WTC11 (cell line): ENCODE measurements around the gene DISC1. TPM values are rescaled to one million over a fixed set of nuclear protein-coding genes. Genes with fewer than 3 reads are reported as not detected.

Experiments used
- ATAC-seq: fragments of 200-7000 bp; cut with Tn5 transposase; 2 replicates; pipeline ENCODE4 v1.10.0; 2021; ENCODE audit warnings: mild to moderate bottlenecking, moderate library complexity
- CTCF ChIA-PET: fragments of 300-600 bp; sonication (Branson Sonifier 250); formaldehyde crosslinking; loops from one replicate; lab custom pipeline; 2021; ENCODE audit warnings: antibody characterized with exemption; lab: Charles Lee
- POLR2A ChIA-PET: fragments of 350-600 bp; sonication (Branson Sonifier 250); formaldehyde crosslinking; loops from one replicate; lab custom pipeline; 2021; ENCODE audit warnings: antibody characterized with exemption; lab: Charles Lee
- DNase-seq: peaks from one replicate; pipeline ENCODE4 v3.0.0; 2021; ENCODE audit warnings: low spot score
- H3K27ac Mint-ChIP-seq: 2 replicates; pipeline ENCODE4 v1.8.0; 2021; ENCODE audit warnings: mixed read lengths
- H3K27me3 Mint-ChIP-seq: 2 replicates; pipeline ENCODE4 v1.8.0; 2021; ENCODE audit warnings: low read depth, mild to moderate bottlenecking, moderate library complexity, mixed read lengths
- H3K36me3 Mint-ChIP-seq: 2 replicates; pipeline ENCODE4 v1.8.0; 2021; ENCODE audit warnings: mixed read lengths
- H3K4me1 Mint-ChIP-seq: 2 replicates; pipeline ENCODE4 v1.8.0; 2022; ENCODE audit warnings: mixed read lengths
- H3K4me3 Mint-ChIP-seq: 2 replicates; pipeline ENCODE4 v1.8.0; 2021; ENCODE audit warnings: mild to moderate bottlenecking, moderate library complexity, mixed read lengths
- H3K9me3 Mint-ChIP-seq: 2 replicates; pipeline ENCODE4 v1.8.0; 2021; ENCODE audit warnings: mixed read lengths
- ATF1 ChIP-seq: sonication (generic); formaldehyde crosslinking; IDR thresholded peaks from 2 replicates; pipeline ENCODE4 v1.8.1; 2023; ENCODE audit warnings: mild to moderate bottlenecking, moderate library complexity, missing genetic modification reagents
- ATF3 ChIP-seq: sonication (generic); formaldehyde crosslinking; conservative IDR thresholded peaks from 2 replicates; pipeline ENCODE4 v1.8.1; 2022; ENCODE audit warnings: mild to moderate bottlenecking, missing genetic modification reagents
- CTCF ChIP-seq: fragments of 200-600 bp; IDR thresholded peaks from 2 replicates; pipeline ENCODE4 v1.8.0; 2022; ENCODE audit warnings: antibody characterized with exemption
- E2F1 ChIP-seq: sonication (generic); formaldehyde crosslinking; IDR thresholded peaks from 2 replicates; pipeline ENCODE4 v1.8.0; 2022; ENCODE audit warnings: mild to moderate bottlenecking, missing genetic modification reagents
- E2F4 ChIP-seq: sonication (generic); formaldehyde crosslinking; IDR thresholded peaks from 2 replicates; pipeline ENCODE4 v1.8.1; 2022; ENCODE audit warnings: low read depth, mild to moderate bottlenecking, moderate library complexity, missing genetic modification reagents, borderline replicate concordance
- E2F5 ChIP-seq: sonication (generic); formaldehyde crosslinking; IDR thresholded peaks from 2 replicates; pipeline ENCODE4 v1.8.1; 2022; ENCODE audit warnings: mild to moderate bottlenecking, moderate library complexity, missing genetic modification reagents
- FOXK1 ChIP-seq: sonication (generic); formaldehyde crosslinking; IDR thresholded peaks from 2 replicates; pipeline ENCODE4 v1.8.0; 2022; ENCODE audit warnings: mild to moderate bottlenecking, moderate library complexity, missing genetic modification reagents
- HMGXB4 ChIP-seq: sonication (generic); formaldehyde crosslinking; IDR thresholded peaks from 2 replicates; pipeline ENCODE4 v1.8.1; 2023; ENCODE audit warnings: mild to moderate bottlenecking, moderate library complexity, missing genetic modification reagents
- IRF1 ChIP-seq: sonication (generic); formaldehyde crosslinking; IDR thresholded peaks from 2 replicates; pipeline ENCODE4 v1.8.0; 2023; ENCODE audit warnings: missing genetic modification reagents
- JAZF1 ChIP-seq: fragments of 250-450 bp; sonication (Bioruptor Pico); IDR thresholded peaks from 2 replicates; pipeline ENCODE4 v1.9.0; 2021; ENCODE audit warnings: moderate library complexity, mild to moderate bottlenecking, inconsistent platforms
- NR3C1 ChIP-seq: sonication (generic); formaldehyde crosslinking; conservative IDR thresholded peaks from 2 replicates; pipeline ENCODE4 v1.8.1; 2023; ENCODE audit warnings: low read depth, mild to moderate bottlenecking, missing genetic modification reagents
- SMAD3 ChIP-seq: sonication (generic); formaldehyde crosslinking; IDR thresholded peaks from 2 replicates; pipeline ENCODE4 v1.8.0; 2022; ENCODE audit warnings: missing genetic modification reagents, mild to moderate bottlenecking, borderline replicate concordance
- STAT6 ChIP-seq: sonication (generic); formaldehyde crosslinking; conservative IDR thresholded peaks from 2 replicates; pipeline ENCODE4 v1.8.1; 2023; ENCODE audit warnings: mild to moderate bottlenecking, low read depth, missing genetic modification reagents, moderate library complexity
- TEAD1 ChIP-seq: sonication (generic); formaldehyde crosslinking; IDR thresholded peaks from 2 replicates; pipeline ENCODE4 v1.8.0; 2022; ENCODE audit warnings: mild to moderate bottlenecking, missing genetic modification reagents
- TP53 ChIP-seq: sonication (generic); formaldehyde crosslinking; IDR thresholded peaks from 2 replicates; pipeline ENCODE4 v1.8.1; 2023; ENCODE audit warnings: mild to moderate bottlenecking, missing genetic modification reagents
- ZNF121 ChIP-seq: sonication (generic); formaldehyde crosslinking; IDR thresholded peaks from 2 replicates; pipeline ENCODE4 v1.8.0; 2023; ENCODE audit warnings: missing genetic modification reagents
- ZNF138 ChIP-seq: sonication (generic); formaldehyde crosslinking; conservative IDR thresholded peaks from 2 replicates; pipeline ENCODE4 v1.8.1; 2022; ENCODE audit warnings: mild to moderate bottlenecking, moderate library complexity, missing genetic modification reagents
- ZNF232 ChIP-seq: sonication (generic); formaldehyde crosslinking; IDR thresholded peaks from 2 replicates; pipeline ENCODE4 v1.8.0; 2022; ENCODE audit warnings: mild to moderate bottlenecking, missing genetic modification reagents
- ZNF317 ChIP-seq: sonication (generic); formaldehyde crosslinking; IDR thresholded peaks from 2 replicates; pipeline ENCODE4 v1.8.1; 2023; ENCODE audit warnings: low read depth, mild to moderate bottlenecking, moderate library complexity, missing genetic modification reagents, borderline replicate concordance
- ZNF416 ChIP-seq: fragments of 250-450 bp; sonication (Bioruptor Pico); IDR thresholded peaks from 2 replicates; pipeline ENCODE4 v1.9.0; 2021; ENCODE audit warnings: mild to moderate bottlenecking, inconsistent platforms
- ZNF423 ChIP-seq: fragments of 250-450 bp; sonication (Bioruptor Pico); IDR thresholded peaks from 2 replicates; pipeline ENCODE4 v2.1.2; 2022; ENCODE audit warnings: mild to moderate bottlenecking, moderate library complexity
- total RNA-seq: library from RNA; stranded (reverse); gene quantifications from 3 replicates; pipeline ENCODE4 v1.2.3, GENCODE V29; 2021

Gene DISC1
- total RNA-seq, 1 experiment from 2014 or later: 5.5 TPM

- TF ChIP-seq E2F5 (no peak), E2F4 (no peak), ZNF232 (no peak), ZNF138 (no peak), SMAD3 (CRISPR knock-in tag) (no peak), ATF3 (CRISPR knock-in tag) (no peak), ZNF423 (CRISPR knock-in tag) (no peak), ZNF416 (CRISPR knock-in tag) (no peak), CTCF (no peak), HMGXB4 (CRISPR knock-in tag) (no peak), JAZF1 (no peak), IRF1 (no peak), FOXK1 (CRISPR knock-in tag) (no peak), NR3C1 (CRISPR knock-in tag) (no peak), ZNF121 (CRISPR knock-in tag) (no peak), ATF1 (no peak)
- ChIA-PET POLR2A (no interaction called here), CTCF (interaction anchor here (2.6 kb wide), 1 partner anchor 21 kb away, joined by 11 read pairs; no protein-coding TSS in a partner anchor)
- Mint-ChIP-seq H3K27me3 (peaks cover 6% of the 10 kb centered on the region), H3K4me1 (no peaks in the 10 kb centered on the region), H3K4me3 (no peak overlapping the region), H3K9me3 (peaks cover 25% of the 10 kb centered on the region), H3K27ac (no peak overlapping the region), H3K36me3 (no peaks in the 10 kb centered on the region)
- no peak for ATAC-seq
- DNase-seq: no peak
These were observed 109.4 kb downstream of the DISC1 start for GRCh38 chr1:231735941-231736340.

- H3K9me3 Mint-ChIP-seq: peaks cover 22% of the 10 kb centered on the region
- DNase-seq (no peak), ATAC-seq (no peak)
- peaks cover 8% of the 10 kb centered on the region for H3K27me3 Mint-ChIP-seq
- no peak overlapping the region for H3K4me3 Mint-ChIP-seq
- H3K36me3 Mint-ChIP-seq: no peaks in the 10 kb centered on the region
- POLR2A ChIA-PET: no interaction called here
- CTCF ChIA-PET: interaction anchor here (2.6 kb wide), 1 partner anchor 20 kb away, joined by 11 read pairs; no protein-coding TSS in a partner anchor
- H3K27ac Mint-ChIP-seq: no peak overlapping the region
- H3K4me1 Mint-ChIP-seq: no peaks in the 10 kb centered on the region
- no peak for TF ChIP-seq CTCF
- no peak for TF ChIP-seq E2F4
- no peak for TF ChIP-seq E2F1 (CRISPR knock-in tag)
- no peak for TF ChIP-seq TP53 (CRISPR knock-in tag)
- no peak for TF ChIP-seq STAT6
- TF ChIP-seq TEAD1 (CRISPR knock-in tag): no peak
- TF ChIP-seq ZNF317: no peak
- TF ChIP-seq ZNF416 (CRISPR knock-in tag): no peak
These were observed 109.9 kb downstream of the DISC1 start for GRCh38 chr1:231736464-231736863.
